Nucleus accumbens (tissue), 56 donors: ENCODE measurements around the gene ZBTB18.

Experiments
- DNase-seq, 56 donors: peaks; one replicate each; lab custom pipeline; 2025; lab: John Stamatoyannopoulos, UW

ZBTB18 gene

DNA sequence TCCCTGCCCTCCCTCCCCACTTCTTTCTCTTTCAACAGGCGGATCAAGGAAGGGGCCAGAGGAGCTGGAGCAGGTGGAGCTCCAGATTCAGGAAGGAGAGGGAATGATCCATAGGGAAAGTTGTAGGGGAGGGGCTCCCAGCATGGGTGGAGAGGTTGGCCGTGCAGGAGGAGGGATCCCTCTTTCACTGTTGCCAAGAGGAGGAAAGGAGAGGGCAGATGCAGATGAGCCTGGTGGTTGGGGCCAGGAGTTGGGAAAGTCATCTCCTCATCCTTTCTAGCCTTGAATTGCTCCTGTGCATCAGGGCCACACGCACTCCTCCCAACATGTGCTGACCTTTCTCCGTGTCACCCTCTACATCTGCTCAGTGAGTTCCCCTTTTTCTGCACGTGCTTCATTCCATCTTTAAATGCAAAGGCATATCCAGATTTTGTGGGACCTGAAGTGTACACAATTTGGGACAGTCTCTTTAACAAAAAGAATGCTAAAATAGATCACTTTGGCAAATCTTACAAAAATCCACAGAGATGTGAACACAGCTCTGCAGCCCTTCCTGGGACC lies 32.4 kb downstream of the ZBTB18 start:
- no peak for DNase-seq

DNA sequence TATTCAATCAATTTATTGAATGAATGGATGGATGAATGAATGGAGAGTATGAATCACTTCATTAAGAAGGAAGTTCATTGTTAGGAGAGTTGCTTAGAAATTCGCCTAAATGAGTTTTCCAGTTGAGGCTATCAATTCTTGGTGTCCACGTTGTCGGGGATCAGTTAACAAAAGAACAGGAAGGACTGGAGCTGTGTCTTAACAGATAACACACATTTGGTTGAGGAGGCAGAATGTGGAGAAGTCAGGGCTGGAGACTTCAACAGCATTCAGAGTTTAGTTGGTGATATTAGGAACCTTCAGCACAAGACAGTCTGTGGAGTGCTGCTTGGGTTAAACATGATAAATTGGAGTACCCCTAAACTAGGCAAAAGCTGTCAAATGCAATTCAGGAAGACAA lies 33.7 kb downstream of the ZBTB18 start:
- no peak for DNase-seq

DNA sequence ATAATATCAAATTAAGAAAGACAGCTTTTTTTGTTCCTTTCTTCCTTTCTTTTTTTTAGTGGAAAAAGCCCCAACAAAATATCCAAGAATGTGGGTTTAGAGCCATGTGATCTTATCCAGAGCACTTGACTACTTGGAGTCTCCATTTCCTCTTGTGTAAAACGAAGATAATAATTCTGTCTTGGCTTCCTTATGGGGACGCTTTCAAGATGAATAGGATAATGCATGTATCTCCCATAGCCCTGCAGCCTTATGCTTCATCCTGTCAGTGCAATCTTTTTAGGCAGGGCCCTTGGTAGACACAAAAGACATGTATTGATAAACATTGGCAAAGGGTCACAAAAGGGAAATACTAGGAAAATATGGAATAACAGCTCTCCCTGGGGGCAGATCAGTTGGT lies 34.8 kb downstream of the ZBTB18 start:
- no peak for DNase-seq

- DNase-seq, result no peak
Observed at GRCh38 chr1:244087021-244087560, 36.0 kb downstream of the ZBTB18 start.

DNA sequence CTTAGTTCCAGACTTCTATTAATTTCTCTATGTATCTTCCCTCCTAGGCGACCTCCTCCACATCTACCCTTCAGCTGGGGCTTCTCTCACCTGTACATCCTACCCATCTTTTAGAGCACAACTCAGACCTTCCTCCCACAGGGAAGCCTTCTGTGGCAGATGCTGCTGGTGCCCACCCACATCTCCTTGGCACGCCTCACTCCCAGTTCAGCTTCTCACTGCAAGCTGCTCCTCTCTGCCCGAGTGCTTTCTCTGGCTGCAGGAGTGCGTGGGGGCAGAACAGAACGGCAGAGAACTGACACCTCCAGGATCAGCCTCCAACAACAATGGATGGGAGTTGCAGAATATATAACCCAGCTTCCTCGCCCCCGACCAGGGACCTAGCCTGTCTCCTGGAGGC lies 36.5 kb downstream of the ZBTB18 start:
- peak in 34 of 56 donors; percentile 6 to 81 (median 29) for DNase-seq

- no peak for DNase-seq
Observed at GRCh38 chr1:244088161-244088560, 37.1 kb downstream of the ZBTB18 start.

GRCh38 chr1:244089561-244089960 lies 38.5 kb downstream of the ZBTB18 start:
- no peak for DNase-seq

DNA sequence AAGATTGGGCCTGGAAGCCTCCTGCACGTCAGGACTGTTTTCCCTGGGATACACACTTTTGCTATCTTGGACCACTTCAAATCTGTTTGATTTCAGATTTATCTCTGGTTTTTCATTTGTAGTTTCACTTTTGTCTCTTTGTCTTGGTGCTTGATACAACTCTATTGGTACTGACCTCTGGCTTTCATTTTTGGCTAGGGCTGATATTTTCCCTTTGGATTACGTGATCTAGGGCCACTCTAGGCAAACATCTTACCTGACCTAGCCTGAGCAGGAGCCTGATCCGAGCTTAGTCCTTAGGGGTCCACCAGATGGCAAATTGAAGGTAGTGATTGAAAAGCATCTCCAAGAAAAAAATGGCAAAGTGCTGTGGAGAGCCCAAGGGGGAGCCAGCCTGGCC lies 39.6 kb downstream of the ZBTB18 start:
- no peak for DNase-seq

DNA sequence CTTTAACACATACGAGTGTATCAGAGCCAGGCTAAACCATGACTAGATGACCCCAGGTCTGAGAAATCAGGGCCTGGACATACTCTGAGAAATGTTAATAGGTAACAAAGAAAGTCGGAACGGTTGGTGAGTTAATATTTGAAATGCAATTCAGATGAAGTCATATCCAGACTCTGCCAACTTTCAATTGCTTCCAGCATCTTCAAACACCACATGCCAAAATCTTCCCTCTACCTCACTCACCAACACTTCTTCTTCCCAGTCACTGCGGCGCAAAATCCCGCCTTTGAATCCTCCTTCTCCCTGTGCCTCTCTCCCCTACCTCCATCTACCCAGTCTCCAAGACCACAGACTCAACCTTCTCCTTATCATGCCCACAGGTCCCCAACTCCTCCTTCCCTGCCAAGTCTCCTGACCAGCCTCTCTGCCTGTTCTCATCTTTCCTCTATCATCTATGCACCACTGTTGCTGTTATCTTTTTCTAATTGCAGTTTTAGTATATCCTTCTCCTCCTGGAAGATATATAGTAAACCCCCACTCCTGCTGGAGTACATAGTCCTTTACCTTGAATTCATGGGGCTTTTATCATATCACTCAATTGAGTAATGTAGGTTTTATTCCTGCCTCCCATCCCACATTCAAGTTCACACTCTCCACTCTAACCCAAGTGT lies 41.3 kb downstream of the ZBTB18 start:
- no peak for DNase-seq

- DNase-seq, result no peak
Observed at GRCh38 chr1:244092964-244093638, 42.0 kb downstream of the ZBTB18 start.

GRCh38 chr1:244094880-244095528 lies 43.9 kb downstream of the ZBTB18 start:
- DNase-seq, result no peak

DNA sequence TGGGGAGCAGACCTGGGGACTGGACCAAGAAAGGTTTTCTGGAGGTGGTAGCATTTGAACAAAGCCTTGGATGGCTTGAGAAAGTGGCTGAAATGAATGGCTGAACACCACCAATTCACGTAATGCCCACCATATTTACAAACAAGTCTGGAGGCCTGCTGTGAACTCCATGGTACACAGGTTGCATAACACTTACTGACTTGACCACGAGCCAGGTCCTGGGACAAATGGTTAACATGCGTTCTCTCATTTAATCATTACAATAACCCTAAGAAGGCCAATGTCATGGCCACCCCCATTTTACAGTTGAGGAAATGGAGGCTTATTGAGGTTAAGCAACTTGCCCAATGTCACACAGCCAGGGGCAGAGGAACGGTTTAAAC lies 44.4 kb downstream of the ZBTB18 start:
- no peak for DNase-seq

DNA sequence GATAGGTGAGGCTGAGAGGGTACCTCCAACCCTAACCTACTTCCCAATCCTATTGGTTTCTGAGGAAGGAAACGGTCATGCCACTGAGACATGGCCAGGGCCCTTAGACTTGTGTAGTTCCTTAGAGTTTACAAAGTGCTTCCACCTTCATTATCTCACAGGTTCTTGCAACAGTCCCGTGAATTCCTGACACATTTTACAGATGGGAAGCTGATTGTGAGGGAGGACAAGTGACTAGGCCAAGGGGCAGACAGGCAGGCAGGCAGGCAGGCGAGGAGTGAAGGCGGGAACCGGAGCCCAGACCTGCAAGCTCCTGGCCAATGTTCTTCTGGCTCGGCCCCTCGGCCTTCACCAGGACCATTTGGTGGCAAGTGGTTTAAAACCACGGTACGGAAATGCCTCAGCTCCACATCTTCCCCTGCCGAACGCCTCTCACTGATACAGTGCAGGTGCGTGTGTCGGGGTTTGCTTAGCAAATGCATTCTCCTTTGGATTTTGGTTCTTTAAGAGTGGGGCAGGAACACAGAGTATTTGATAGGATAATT lies 45.1 kb downstream of the ZBTB18 start:
- no peak for DNase-seq

DNA sequence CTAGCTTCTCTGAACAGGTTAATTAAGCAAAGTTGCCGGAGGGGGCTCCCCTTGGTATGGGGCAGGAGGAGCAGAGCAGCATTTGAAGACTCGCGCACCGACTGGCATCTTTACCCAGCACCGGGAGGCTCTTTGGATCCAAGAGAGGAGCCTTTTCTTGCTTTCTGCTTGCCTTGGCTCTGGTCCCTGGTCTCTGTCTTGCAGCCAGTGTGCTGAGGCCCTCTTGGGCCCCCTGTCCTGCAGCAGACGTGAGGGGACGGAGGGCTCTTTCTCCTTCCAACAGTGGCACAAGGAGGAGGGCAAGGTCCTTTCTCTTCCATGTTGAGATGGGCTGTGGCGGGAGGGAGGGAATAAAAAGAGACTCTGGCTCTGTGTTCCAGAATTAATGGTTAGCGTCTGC lies 45.6 kb downstream of the ZBTB18 start:
- DNase-seq, result no peak

DNA sequence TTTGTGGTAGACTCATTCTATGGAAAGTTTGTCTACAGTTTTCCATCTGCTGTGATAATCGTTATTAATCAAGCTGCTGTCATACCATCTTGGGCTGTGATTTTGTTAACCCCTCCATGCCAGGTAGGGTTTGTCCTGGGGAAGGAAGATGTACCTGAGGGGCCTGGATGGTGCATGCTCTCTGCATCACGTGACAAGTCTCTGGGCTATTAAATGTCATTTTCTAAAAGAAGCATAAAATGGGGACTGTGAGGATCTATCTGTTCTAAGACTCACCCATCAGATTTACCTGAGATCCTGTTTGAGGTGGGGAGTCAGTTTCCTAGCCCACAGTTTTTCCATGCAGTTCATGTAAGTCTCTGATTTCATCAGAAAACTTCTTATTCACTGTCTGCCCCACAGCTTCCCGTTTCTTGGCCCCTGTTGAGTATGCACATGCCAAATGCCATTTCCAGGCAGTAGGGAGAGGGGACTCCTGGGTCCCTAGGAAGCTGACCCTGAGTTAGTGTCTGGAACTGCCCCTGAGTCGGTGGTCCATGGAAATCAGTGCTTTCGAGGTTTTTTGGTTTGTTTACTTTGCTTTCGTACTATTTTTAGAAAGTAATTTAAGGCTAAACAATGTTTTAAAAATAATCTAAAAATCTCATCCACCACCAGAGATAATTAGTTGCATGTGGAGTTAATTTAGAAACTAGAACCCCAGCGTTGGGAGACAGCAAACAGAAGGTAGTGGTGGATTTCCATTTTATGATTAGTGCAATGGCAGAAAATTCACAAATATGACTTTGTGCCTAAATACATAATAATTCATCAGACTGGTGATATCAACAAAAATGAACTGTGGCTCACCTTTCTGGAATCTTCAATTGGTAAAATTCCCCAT lies 46.7 kb downstream of the ZBTB18 start:
- DNase-seq, result no peak

DNA sequence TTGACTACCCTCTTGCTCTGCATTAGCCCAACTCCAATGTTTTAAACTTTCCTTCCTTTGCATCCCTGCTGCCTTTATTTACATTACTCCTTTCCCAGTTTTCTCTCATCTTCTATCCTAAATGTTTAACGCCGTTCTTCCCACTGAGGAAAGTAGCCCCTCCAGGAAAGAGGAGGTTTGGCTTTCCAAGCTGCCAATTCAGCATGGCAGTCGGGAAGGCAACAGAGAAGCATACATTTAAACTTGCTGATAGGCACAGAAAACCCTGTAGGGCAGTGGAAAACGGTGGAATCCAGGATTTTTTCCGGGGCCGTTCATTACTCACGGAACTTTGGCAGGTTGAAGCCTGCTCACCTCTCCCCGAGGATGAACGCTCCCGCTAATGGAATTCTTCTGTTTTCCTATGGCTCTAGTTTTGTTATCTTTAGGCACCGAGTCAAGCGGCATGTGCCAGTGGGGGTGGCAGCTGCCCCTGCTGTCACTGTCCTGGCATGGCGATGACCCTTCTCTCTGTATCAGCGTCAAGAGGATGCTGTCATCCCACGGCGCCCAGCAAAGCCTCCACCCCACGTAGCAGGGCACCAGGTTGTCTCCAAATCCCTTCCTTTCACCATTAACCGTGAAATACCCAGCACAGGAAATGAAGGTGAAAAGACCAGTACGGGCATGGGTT lies 48.3 kb downstream of the ZBTB18 start:
- DNase-seq, result no peak

GRCh38 chr1:244100276-244100675 lies 49.2 kb downstream of the ZBTB18 start:
- DNase-seq, result no peak

DNA sequence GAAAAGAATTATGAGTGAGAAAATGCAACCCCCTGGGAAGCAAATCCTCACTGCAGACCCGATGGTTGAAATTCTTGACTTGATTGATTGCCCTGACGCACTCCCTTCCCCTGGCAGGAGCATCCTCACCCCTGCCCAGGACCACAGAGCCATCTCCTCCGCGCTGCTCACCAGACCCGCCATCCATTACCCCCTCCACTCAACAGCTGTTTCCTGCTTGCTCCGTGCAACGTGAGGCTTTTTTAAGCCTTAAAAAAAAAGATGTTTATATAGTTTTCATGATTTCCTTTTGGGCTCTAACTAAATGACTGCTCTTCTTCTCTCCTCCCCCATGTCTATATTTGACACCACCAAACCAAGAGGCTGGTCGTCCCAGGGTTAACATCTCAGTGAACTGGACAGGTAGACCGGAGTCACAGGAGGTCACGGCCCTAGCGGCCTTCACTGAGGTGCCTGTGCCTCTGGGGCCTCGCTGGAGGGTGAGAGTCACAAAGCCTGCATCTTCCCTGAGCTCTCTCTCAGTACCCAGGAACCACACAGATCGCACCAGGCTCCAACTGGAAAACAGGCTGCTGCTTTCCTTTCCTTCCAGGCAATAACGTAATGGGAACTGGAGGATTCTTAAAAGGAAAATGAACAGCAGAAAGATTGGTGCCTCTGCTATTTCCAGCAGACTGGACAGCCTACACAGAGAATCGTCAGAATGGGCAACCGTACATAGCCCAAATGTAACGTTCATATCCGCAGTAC lies 49.8 kb downstream of the ZBTB18 start:
- no peak for DNase-seq

DNA sequence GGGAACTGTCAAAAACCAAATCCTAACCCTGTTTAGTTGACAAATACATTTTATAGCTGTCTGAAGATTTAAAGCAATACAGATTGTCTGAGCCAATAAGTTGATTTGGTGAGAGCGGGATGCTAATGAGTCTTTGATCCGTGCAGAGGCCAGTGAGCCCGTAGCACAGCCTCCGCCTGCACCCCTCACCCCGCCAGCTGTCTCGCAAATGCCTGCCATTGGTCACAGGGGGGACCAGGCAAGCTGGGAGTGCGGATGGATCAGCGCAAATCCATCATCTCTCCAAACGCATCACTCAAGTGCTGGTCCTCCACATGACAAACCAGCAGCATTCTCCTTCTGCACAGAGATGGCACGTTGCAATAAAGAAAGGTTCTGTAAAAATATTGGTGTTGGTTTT lies 51.0 kb downstream of the ZBTB18 start:
- no peak for DNase-seq
